RWPE1 (cell line): ENCODE data around the gene GUK1.

Source experiments
- CTCF ChIA-PET: fragments of 350-600 bp; sonication (Branson Sonifier 250); formaldehyde crosslinking; extraction: SDS; loops from one replicate; lab custom pipeline; 2021; lab: Yijun Ruan, JAX
- POLR2A ChIA-PET: fragments of 400-600 bp; formaldehyde crosslinking; extraction: SDS; loops from one replicate; lab custom pipeline; 2020; ENCODE audit warnings: antibody characterized with exemption; ENCODE audit not compliant: low non-redundant PET; lab: Yijun Ruan, JAX
- DNase-seq: peaks from one replicate; pipeline ENCODE4 v3.0.0; 2012; ENCODE audit warnings: low spot score
- H3K27ac ChIP-seq: fragments of 450-650 bp; 2 replicates; pipeline ENCODE4 v1.5.1; 2017
- CTCF ChIP-seq: fragments of 450-650 bp; conservative IDR thresholded peaks from 2 replicates; pipeline ENCODE4 v1.5.1; 2017; ENCODE audit warnings: low read depth, mild to moderate bottlenecking

Gene GUK1

GRCh38 chr1:228120857-228121489, 19.1 kb upstream of the GUK1 start:
- no peak for DNase-seq
- no peak for TF ChIP-seq CTCF
- peak overlapping the region; percentile 26; the same call in 1 of the 2 replicates for H3K27ac ChIP-seq
- ChIA-PET POLR2A (interaction anchor here (0.6 kb wide), 1 partner anchor 9 kb away, joined by 6 read pairs; no protein-coding TSS in a partner anchor), CTCF (interaction anchor here (0.7 to 1.6 kb wide), 2 partner anchors 10 to 146 kb away, joined by 3 read pairs; no protein-coding TSS in a partner anchor)

GRCh38 chr1:228122921-228123441, 17.1 kb upstream of the GUK1 start:
- TF ChIP-seq CTCF, result no peak
- no peak overlapping the region for H3K27ac ChIP-seq
- DNase-seq, result no peak
- CTCF ChIA-PET, result interaction anchor here (0.6 kb wide), 1 partner anchor 529 kb away, joined by 3 read pairs; no protein-coding TSS in a partner anchor
- POLR2A ChIA-PET, result interaction anchor here (0.6 kb wide), 1 partner anchor 13 kb away, joined by 3 read pairs; no protein-coding TSS in a partner anchor

GRCh38 chr1:228123505-228123904, 16.6 kb upstream of the GUK1 start:
- ChIA-PET CTCF (no interaction called here), POLR2A (no interaction called here)
- no peak overlapping the region for H3K27ac ChIP-seq
- no peak for TF ChIP-seq CTCF
- DNase-seq, result no peak

- no peak overlapping the region for H3K27ac ChIP-seq
- POLR2A ChIA-PET, result no interaction called here
- DNase-seq, result no peak
- CTCF ChIA-PET, result no interaction called here
- TF ChIP-seq CTCF, result no peak
Measured at GRCh38 chr1:228125185-228125584, 14.9 kb upstream of the GUK1 start.

GRCh38 chr1:228131766-228132165, 8.3 kb upstream of the GUK1 start:
- TF ChIP-seq CTCF, result no peak
- no peak for DNase-seq
- ChIA-PET CTCF (interaction anchor here (0.6 to 1.5 kb wide), 3 partner anchors 35 to 597 kb away, joined by 3 to 7 read pairs (median 4); no protein-coding TSS in a partner anchor), POLR2A (interaction anchor here (0.7 to 1.2 kb wide), 2 partner anchors 17 to 34 kb away, joined by 3 read pairs; no protein-coding TSS in a partner anchor)
- H3K27ac ChIP-seq, result no peak overlapping the region

- H3K27ac ChIP-seq, result no peak overlapping the region
- no peak for DNase-seq
- CTCF ChIA-PET, result interaction anchor here (0.6 kb wide), 1 partner anchor 177 kb away, joined by 4 read pairs; no protein-coding TSS in a partner anchor
- no peak for TF ChIP-seq CTCF
- POLR2A ChIA-PET, result interaction anchor here (0.8 kb wide), 1 partner anchor 32 kb away, joined by 3 read pairs; no protein-coding TSS in a partner anchor
Measured at GRCh38 chr1:228134591-228134990, 5.5 kb upstream of the GUK1 start.
